Loucy (cell line): ENCODE data around the gene ESYT2.

ENCODE experiments used
- EZH2phosphoT487 ChIP-seq: fragments of 200-600 bp; IDR thresholded peaks from 2 replicates; pipeline ENCODE4 v1.6.1; 2018; ENCODE audit warnings: antibody characterized with exemption, mild to moderate bottlenecking, moderate library complexity, borderline replicate concordance
- TF ChIP-seq, protein P1 (sequence below): fragments of 200-600 bp; sonication (generic); conservative IDR thresholded peaks from 2 replicates; pipeline ENCODE4 v1.5.1; 2014; ENCODE audit warnings: mild to moderate bottlenecking, antibody characterized with exemption, low read length

DNA sequence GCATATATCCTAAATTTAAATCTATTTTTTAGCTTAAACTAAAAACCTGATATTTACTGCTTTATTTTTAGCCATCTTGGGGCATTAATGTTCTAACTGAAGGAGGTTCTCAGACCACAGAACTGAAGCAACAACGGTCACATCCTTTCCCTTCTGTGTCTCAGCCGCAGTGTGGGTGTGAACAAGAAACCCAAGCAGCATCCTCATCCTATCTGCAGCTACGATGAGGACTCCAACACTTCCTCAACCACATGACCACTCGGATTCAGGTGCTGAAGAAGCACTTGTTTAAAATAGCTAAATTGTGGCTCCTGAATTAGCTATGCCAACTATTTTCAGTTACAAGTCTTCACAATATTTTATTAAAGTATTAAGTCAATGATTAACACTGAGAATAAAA is 5.3 kb downstream of the ESYT2 start:
- TF ChIP-seq, protein P1, sequence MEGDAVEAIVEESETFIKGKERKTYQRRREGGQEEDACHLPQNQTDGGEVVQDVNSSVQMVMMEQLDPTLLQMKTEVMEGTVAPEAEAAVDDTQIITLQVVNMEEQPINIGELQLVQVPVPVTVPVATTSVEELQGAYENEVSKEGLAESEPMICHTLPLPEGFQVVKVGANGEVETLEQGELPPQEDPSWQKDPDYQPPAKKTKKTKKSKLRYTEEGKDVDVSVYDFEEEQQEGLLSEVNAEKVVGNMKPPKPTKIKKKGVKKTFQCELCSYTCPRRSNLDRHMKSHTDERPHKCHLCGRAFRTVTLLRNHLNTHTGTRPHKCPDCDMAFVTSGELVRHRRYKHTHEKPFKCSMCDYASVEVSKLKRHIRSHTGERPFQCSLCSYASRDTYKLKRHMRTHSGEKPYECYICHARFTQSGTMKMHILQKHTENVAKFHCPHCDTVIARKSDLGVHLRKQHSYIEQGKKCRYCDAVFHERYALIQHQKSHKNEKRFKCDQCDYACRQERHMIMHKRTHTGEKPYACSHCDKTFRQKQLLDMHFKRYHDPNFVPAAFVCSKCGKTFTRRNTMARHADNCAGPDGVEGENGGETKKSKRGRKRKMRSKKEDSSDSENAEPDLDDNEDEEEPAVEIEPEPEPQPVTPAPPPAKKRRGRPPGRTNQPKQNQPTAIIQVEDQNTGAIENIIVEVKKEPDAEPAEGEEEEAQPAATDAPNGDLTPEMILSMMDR = no peak
- TF ChIP-seq EZH2phosphoT487 = no peak
